Neutrophil (primary cell): Measurements from ENCODE around the gene GFOD1.

Experiments used
- H3K27ac ChIP-seq: fragments of 200-600 bp; sonication (generic); 2 replicates; pipeline ENCODE4 v1.5.1; 2016; ENCODE audit warnings: mild to moderate bottlenecking, moderate library complexity
- H3K27me3 ChIP-seq: fragments of 200-600 bp; sonication (generic); 2 replicates; pipeline ENCODE4 v1.6.0; 2016; ENCODE audit warnings: mild to moderate bottlenecking
- H3K36me3 ChIP-seq: fragments of 200-600 bp; sonication (generic); 2 replicates; pipeline ENCODE4 v1.5.1; 2017
- H3K4me1 ChIP-seq, 2 experiments: fragments of 200-600 bp in 1 of 2; sonication (generic) in 1 of 2; 1 replicate in 1 of 2; 2 replicates in 1 of 2; pipeline versions ENCODE4 v1.5.1 to v1.6.1; 2013 to 2016; ENCODE audit warnings: low read depth in 1 of 2, low read length in 1 of 2, mild to moderate bottlenecking in 1 of 2, moderate library complexity in 1 of 2; ENCODE audit not compliant: control insufficient read depth in 1 of 2, insufficient read depth in 1 of 2
- H3K4me3 ChIP-seq, 2 experiments: fragments of 200-600 bp in 1 of 2; sonication (generic) in 1 of 2; 1 replicate in 1 of 2; 2 replicates in 1 of 2; pipeline ENCODE4 v1.5.1; 2013 to 2016; ENCODE audit warnings: low read depth in 1 of 2, low read length in 1 of 2, mild to moderate bottlenecking in 1 of 2, moderate library complexity in 1 of 2
- H3K9me3 ChIP-seq: fragments of 200-600 bp; sonication (generic); 2 replicates; pipeline ENCODE4 v1.5.1; 2016
- CTCF ChIP-seq: fragments of 200-600 bp; sonication (generic); IDR thresholded peaks from 2 replicates; pipeline ENCODE4 v1.5.1; 2016; ENCODE audit warnings: antibody characterized with exemption

The GFOD1 gene

GRCh38 chr6:13441778-13442177 is 45.6 kb downstream of the GFOD1 start:
- Histone ChIP-seq H3K36me3 (no peaks in the 10 kb centered on the region), H3K27me3 (no peaks in the 10 kb centered on the region), H3K4me3 (no peak overlapping the region), H3K27ac (no peak overlapping the region), H3K4me1 (peaks cover 29 to 39% of the 10 kb centered on the region in 2 experiments), H3K9me3 (no peaks in the 10 kb centered on the region)
- no peak for TF ChIP-seq CTCF

- no peaks in the 10 kb centered on the region for H3K9me3 ChIP-seq
- peaks cover 44 to 49% of the 10 kb centered on the region in 2 experiments for H3K4me1 ChIP-seq
- H3K27me3 ChIP-seq: no peaks in the 10 kb centered on the region
- H3K27ac ChIP-seq: no peak overlapping the region
- no peaks in the 10 kb centered on the region for H3K36me3 ChIP-seq
- H3K4me3 ChIP-seq: no peak overlapping the region
- no peak for TF ChIP-seq CTCF
These were observed 47.8 kb downstream of the GFOD1 start for GRCh38 chr6:13439644-13440043.

- no peak for TF ChIP-seq CTCF
- H3K27ac ChIP-seq: peak overlapping the region; percentile 85
- H3K36me3 ChIP-seq: no peaks in the 10 kb centered on the region
- H3K4me1 ChIP-seq: peaks cover 58 to 62% of the 10 kb centered on the region in 2 experiments
- H3K27me3 ChIP-seq: no peaks in the 10 kb centered on the region
- H3K9me3 ChIP-seq: no peaks in the 10 kb centered on the region
- H3K4me3 ChIP-seq: no peak overlapping the region
These were observed 49.3 kb downstream of the GFOD1 start for GRCh38 chr6:13438126-13438525.

- Histone ChIP-seq H3K9me3 (no peaks in the 10 kb centered on the region), H3K27me3 (no peaks in the 10 kb centered on the region), H3K4me3 (no peak overlapping the region), H3K4me1 (peaks cover 65 to 70% of the 10 kb centered on the region in 2 experiments), H3K36me3 (no peaks in the 10 kb centered on the region), H3K27ac (peak overlapping the region; percentile 85)
- TF ChIP-seq CTCF: no peak
These were observed 50.0 kb downstream of the GFOD1 start for GRCh38 chr6:13437218-13437996.

GRCh38 chr6:13436399-13437217 is 50.8 kb downstream of the GFOD1 start:
- Histone ChIP-seq H3K27me3 (no peaks in the 10 kb centered on the region), H3K4me1 (peaks cover 69 to 72% of the 10 kb centered on the region in 2 experiments), H3K36me3 (no peaks in the 10 kb centered on the region), H3K9me3 (no peaks in the 10 kb centered on the region), H3K27ac (peak overlapping the region; percentile 85), H3K4me3 (no peak overlapping the region)
- no peak for TF ChIP-seq CTCF
